ENCODE measurements around the gene FRA10AC1. TPM values are rescaled to one million over a fixed set of nuclear protein-coding genes. Genes with fewer than 3 reads are reported as not detected.

FRA10AC1 gene
- total RNA-seq, 2 experiments from 2014 or later: 15.1 to 15.8 TPM

- no peak for DNase-seq
Observed at GRCh38 chr10:93695740-93696139, 6.7 kb downstream of the FRA10AC1 start.

DNA sequence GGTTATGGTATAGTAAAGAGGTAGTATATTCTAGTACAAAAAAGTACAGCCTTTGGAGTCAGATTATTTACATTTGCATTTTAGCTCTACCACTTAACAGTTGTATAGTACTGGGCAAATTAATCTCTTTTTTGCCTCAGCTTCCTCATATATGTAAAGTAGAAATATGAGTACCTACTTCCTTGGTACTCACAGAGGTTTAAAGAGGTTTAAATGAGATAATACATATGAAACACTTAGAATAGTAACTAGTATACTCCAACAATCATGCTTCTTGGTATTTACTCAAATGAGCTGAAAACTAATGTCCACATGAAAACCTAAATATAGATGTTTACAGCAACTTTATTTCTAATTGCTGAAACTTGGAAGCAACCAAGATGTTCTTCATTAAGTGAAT lies 14.7 kb downstream of the FRA10AC1 start:
- Mint-ChIP-seq H3K36me3 (ENCODE audit: low read depth) (no peaks in the 10 kb centered on the region), H3K9me3 (no peaks in the 10 kb centered on the region), H3K27me3 (peaks cover 2% of the 10 kb centered on the region), H3K4me1 (ENCODE audit: low read depth) (no peaks in the 10 kb centered on the region), H3K27ac (no peak overlapping the region), H3K4me3 (no peak overlapping the region)
- ChIA-PET CTCF (no interaction called here), POLR2A (no interaction called here)
- no peak for TF ChIP-seq CTCF (IDR thresholded peaks at IDR 0.05)
- ATAC-seq (no peak), DNase-seq (no peak)
- intact Hi-C loops (cut with micrococcal nuclease): loop anchor here (10.0 kb wide), 1 partner anchor 303 kb away; no protein-coding TSS in a partner anchor

More at GRCh38 chr10:93695740-93696139, 6.7 kb downstream of the FRA10AC1 start:
- no peak overlapping the region for H3K27ac Mint-ChIP-seq
- ChIA-PET POLR2A (no interaction called here), CTCF (no interaction called here)
- intact Hi-C loops (cut with micrococcal nuclease): no loop called here
- H3K9me3 Mint-ChIP-seq: no peaks in the 10 kb centered on the region
- no peaks in the 10 kb centered on the region for H3K27me3 Mint-ChIP-seq
- H3K36me3 Mint-ChIP-seq (ENCODE audit: low read depth): peaks cover 6% of the 10 kb centered on the region
- H3K4me3 Mint-ChIP-seq: no peak overlapping the region
- H3K4me1 Mint-ChIP-seq (ENCODE audit: low read depth): peaks cover 4% of the 10 kb centered on the region
- no peak for TF ChIP-seq CTCF (IDR thresholded peaks at IDR 0.05)
- no peak for ATAC-seq

GRCh38 chr10:93680412-93681047 lies 21.9 kb downstream of the FRA10AC1 start:
- ATAC-seq: peak; percentile 45
- TF ChIP-seq CTCF (IDR thresholded peaks at IDR 0.05): peak; percentile 42
- POLR2A ChIA-PET: no interaction called here
- no peak overlapping the region for H3K4me3 Mint-ChIP-seq
- no peak overlapping the region for H3K27ac Mint-ChIP-seq
- no peak for DNase-seq
- CTCF ChIA-PET: interaction anchor here (0.6 to 5.1 kb wide), 5 partner anchors 9 to 129 kb away, joined by 3 to 22 read pairs (median 5); no protein-coding TSS in a partner anchor
- H3K36me3 Mint-ChIP-seq (ENCODE audit: low read depth): peaks cover 5% of the 10 kb centered on the region
- intact Hi-C loops (cut with micrococcal nuclease): loop anchor here (10.0 kb wide), 1 partner anchor 296 kb away; no protein-coding TSS in a partner anchor
- no peaks in the 10 kb centered on the region for H3K9me3 Mint-ChIP-seq
- H3K4me1 Mint-ChIP-seq (ENCODE audit: low read depth): no peaks in the 10 kb centered on the region
- H3K27me3 Mint-ChIP-seq: peaks cover 3% of the 10 kb centered on the region

DNA sequence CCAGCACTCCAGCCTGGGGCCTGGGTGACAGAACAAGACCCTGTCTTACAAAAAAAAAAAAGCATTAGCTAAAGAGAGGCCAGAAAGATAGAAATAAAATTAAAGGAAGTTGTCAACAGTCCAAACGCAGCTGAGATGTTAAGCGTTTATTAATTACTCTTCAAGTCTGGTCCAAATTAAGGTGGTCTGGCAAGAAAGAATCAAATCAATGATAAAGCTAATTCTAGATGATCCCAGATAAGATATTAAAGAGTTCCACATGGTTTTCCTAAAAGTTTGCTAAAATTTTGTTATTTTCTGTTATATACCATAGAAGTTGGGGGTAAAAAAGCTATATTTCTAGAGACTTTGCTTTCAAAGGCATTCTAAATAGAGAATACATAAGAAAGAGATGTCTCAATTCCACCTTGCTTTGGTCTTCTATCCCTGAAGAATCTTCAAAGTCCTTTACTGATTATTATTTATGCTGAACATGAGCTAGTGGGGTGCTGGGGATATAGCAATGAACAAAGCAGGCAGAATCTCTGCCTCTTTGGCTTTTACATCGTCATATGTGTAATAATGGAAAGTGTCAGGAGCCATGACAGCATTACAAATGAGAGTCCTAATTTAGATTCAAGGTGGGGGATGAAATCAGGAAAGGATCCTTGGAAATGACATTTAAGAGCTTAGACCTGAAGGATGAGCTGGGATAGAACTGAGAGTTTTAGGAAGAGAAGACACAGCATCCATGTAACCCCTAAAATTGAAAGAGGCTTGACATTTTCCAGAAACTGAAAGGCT lies 23.4 kb downstream of the FRA10AC1 start:
- Mint-ChIP-seq H3K9me3 (no peaks in the 10 kb centered on the region), H3K36me3 (ENCODE audit: low read depth) (peaks cover 11% of the 10 kb centered on the region), H3K27me3 (peaks cover 3% of the 10 kb centered on the region), H3K27ac (no peak overlapping the region), H3K4me3 (no peak overlapping the region), H3K4me1 (ENCODE audit: low read depth) (no peaks in the 10 kb centered on the region)
- intact Hi-C loops (cut with micrococcal nuclease): loop anchor here (10.0 kb wide), 1 partner anchor 114 kb away; the partner anchor contains the start of gene FFAR4
- no peak for ATAC-seq
- DNase-seq: no peak
- CTCF ChIA-PET: interaction anchor here (0.8 to 5.1 kb wide), 8 partner anchors 15 to 307 kb away, joined by 3 to 22 read pairs (median 3); partner anchors contain the start of gene FRA10AC1
- TF ChIP-seq CTCF (IDR thresholded peaks at IDR 0.05): no peak
- POLR2A ChIA-PET: interaction anchor here (0.6 kb wide), 1 partner anchor 107 kb away, joined by 3 read pairs; no protein-coding TSS in a partner anchor
